ACC112 (cell line): ENCODE data around the gene RAD51B.
A peak's percentile ranks its signal among the peaks of the same experiment; 100 is the strongest.

Source experiments
- H2AFZ ChIP-seq: fragments of 200-600 bp; sonication (generic); one replicate; pipeline ENCODE4 v1.6.0; 2017; ENCODE audit warnings: antibody characterized with exemption, low read length; ENCODE audit not compliant: unreplicated experiment
- H3K27ac ChIP-seq: fragments of 200-600 bp; sonication (generic); 2 replicates; pipeline ENCODE4 v1.5.1; 2014; ENCODE audit warnings: low read depth, mild to moderate bottlenecking, antibody characterized with exemption, low read length, moderate library complexity
- H3K27me3 ChIP-seq: fragments of 200-600 bp; sonication (generic); 2 replicates; pipeline ENCODE4 v1.6.1; 2014; ENCODE audit warnings: mild to moderate bottlenecking, antibody characterized with exemption, low read length, moderate library complexity, mixed read lengths; ENCODE audit not compliant: insufficient read depth
- H3K36me3 ChIP-seq: fragments of 200-600 bp; sonication (generic); 2 replicates; pipeline ENCODE4 v1.6.1; 2016; ENCODE audit warnings: mild to moderate bottlenecking, antibody characterized with exemption, low read length, moderate library complexity, mixed read lengths; ENCODE audit not compliant: insufficient read depth
- H3K4me1 ChIP-seq: fragments of 200-600 bp; sonication (generic); one replicate; pipeline ENCODE4 v1.6.1; 2016; ENCODE audit warnings: low read length, mixed read lengths; ENCODE audit not compliant: insufficient read depth, unreplicated experiment, control insufficient read depth
- H3K4me3 ChIP-seq: fragments of 200-600 bp; sonication (generic); 2 replicates; pipeline ENCODE4 v1.5.1; 2014; ENCODE audit warnings: mild to moderate bottlenecking, low read depth, low read length
- H3K79me2 ChIP-seq: fragments of 200-600 bp; sonication (generic); one replicate; pipeline ENCODE4 v1.6.0; 2016; ENCODE audit warnings: low read length; ENCODE audit not compliant: control insufficient read depth, unreplicated experiment, insufficient read depth

The RAD51B gene

DNA sequence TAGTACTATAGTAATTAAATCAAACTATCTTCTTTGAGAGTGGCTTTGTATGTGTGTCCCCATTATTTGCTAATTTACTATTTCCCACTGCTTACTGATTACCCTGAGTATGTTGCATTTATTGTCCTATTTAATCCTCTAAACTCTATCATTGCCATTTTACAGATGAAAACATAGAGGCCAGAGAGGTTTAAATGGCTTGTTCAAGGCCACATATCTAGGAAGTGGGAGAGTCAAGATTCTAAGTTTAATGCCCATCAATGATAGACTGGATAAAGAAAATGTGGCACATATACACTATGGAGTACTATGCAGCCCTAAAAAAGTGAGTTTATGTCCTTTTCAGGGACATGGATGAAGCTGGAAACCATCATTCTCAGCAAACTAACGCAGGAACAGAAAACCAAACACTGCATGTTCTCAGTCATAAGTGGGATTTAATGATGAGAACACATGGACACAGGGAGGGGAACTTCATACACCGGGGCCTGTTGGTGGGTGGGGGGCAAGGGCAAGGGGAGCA, 553.6 kb downstream of the RAD51B start:
- Histone ChIP-seq H3K79me2 (no peaks in the 10 kb centered on the region), H2AFZ (no peak overlapping the region), H3K36me3 (no peaks in the 10 kb centered on the region), H3K27me3 (no peaks in the 10 kb centered on the region), H3K27ac (no peak overlapping the region), H3K4me1 (peaks cover 19% of the 10 kb centered on the region), H3K4me3 (no peak overlapping the region)

DNA sequence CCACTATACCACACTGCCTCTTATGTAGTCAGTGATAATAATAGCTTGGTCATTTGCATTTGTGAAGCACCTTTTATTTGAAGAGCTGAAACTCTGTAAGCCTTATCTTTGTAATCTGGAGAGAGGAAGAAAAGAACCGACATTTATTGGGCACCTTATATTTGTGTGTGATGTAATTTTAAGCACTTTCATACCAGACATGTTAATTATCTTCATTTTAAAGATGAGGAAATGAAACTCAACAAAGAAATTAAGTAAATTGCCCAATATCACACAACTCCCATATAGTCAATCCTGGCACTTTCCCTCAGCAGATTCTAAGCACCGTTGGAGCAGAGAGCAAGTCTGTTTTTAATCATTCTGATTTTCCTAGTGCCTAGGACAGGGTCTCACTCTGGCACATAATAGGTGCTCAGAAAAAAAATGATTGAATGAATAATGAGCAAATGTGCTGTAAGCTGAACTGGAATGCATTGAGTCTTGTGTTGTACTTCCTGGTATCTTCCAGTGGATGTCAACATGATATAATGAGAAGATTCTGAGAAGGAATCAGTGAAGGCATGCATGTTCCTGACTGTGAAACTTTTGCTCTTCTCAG, 554.4 kb downstream of the RAD51B start:
- no peaks in the 10 kb centered on the region for H3K27me3 ChIP-seq
- no peaks in the 10 kb centered on the region for H3K36me3 ChIP-seq
- H3K27ac ChIP-seq = no peak overlapping the region
- peaks cover 20% of the 10 kb centered on the region for H3K4me1 ChIP-seq
- no peak overlapping the region for H2AFZ ChIP-seq
- no peaks in the 10 kb centered on the region for H3K79me2 ChIP-seq
- no peak overlapping the region for H3K4me3 ChIP-seq

DNA sequence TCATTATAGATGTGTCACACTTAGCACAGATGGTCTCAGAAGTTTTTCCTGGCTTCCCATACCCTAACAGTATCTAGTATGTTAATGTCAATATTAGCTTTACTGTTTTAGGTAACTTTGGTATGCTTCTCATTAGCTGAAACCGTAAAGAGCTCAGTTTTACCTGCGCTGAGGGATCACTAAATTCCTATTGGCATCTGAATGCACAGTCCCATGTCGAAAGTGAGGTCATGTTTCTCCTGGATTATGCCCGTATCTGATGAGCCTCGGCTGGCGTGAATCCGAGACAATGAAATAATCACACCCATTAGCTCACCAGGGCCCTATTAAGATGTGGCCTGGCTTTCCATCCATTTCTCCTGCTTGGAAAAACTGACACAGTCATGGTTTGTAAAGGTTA, 555.1 kb downstream of the RAD51B start:
- Histone ChIP-seq H3K27ac (no peak overlapping the region), H3K79me2 (no peaks in the 10 kb centered on the region), H3K27me3 (no peaks in the 10 kb centered on the region), H3K36me3 (no peaks in the 10 kb centered on the region), H2AFZ (no peak overlapping the region), H3K4me3 (no peak overlapping the region), H3K4me1 (peaks cover 20% of the 10 kb centered on the region)

DNA sequence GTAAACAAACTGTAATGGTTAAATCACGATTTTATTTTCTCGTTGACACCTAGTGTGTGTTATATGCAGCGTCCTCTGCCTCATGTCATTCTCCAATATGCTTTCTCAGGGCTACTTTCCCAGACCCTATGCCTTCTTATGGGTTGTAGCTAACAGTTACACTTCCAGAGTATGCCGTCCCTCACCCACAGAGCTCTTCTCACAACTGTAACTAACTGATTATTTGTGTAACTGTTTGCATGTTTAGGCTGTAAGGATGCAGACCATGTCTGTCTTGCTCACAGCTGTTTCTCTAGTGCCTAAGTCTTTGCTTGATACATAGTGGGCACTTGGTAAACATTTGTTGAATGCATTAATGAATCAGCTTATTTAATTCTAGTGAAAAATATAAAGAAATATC, 555.8 kb downstream of the RAD51B start:
- H3K4me3 ChIP-seq = no peak overlapping the region
- H3K79me2 ChIP-seq = no peaks in the 10 kb centered on the region
- H3K27me3 ChIP-seq = no peaks in the 10 kb centered on the region
- H3K27ac ChIP-seq = no peak overlapping the region
- peaks cover 24% of the 10 kb centered on the region for H3K4me1 ChIP-seq
- H2AFZ ChIP-seq = no peak overlapping the region
- H3K36me3 ChIP-seq = no peaks in the 10 kb centered on the region

DNA sequence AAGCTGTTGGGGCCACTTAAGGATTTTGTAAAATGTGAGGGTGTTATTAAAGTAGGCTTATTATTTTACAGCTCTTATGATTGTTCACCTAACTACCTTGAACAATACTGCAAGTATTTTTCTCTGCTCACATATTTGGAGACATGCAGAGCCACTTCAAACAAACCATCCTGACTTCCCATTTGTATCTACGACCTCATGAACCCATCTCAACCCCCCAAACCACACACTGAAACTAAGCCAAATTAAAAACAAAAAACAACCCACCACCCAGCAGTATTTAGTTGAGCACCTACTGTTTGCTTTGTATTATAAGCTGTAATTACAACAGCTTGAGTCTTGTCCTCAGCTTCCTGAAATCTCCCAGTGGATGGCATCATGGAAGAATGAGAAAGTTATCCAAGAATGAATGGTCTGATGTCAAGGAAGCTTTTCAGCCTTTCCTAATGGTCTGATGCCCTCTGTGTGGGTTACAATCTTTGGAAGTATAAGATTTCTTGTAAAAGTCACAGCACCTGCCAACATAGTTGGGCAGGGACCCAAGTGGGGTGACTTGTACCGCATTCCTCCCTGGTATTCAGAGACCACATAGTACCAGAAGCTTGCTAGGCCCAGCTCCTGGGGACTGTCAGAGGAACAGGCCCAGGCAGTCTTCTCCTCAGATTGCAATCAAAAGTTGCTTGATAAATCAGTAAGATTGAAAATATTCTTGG, 556.6 kb downstream of the RAD51B start:
- H3K27ac ChIP-seq = no peak overlapping the region
- peaks cover 32% of the 10 kb centered on the region for H3K4me1 ChIP-seq

DNA sequence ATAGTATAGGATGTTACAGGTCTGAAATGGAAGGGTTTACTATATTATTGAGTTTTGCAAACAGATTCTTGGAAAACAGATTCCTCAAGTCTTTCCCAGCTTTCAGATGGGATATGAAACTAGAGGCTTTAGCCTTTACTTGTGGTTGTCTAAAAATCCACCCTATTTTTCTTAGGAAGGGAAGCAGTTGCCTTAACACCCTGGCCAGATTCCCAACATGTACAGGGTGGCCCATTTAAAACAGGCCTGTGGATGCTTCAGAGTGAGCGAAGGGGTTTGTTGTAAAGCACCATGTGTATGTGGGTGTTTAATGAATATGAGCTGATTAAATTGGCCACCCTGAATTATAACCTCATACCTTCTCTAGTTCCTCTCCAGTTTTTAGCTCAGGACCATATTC, 557.4 kb downstream of the RAD51B start:
- H2AFZ ChIP-seq = no peak overlapping the region
- H3K4me3 ChIP-seq = no peak overlapping the region
- H3K4me1 ChIP-seq = peaks cover 32% of the 10 kb centered on the region
- H3K36me3 ChIP-seq = no peaks in the 10 kb centered on the region
- no peak overlapping the region for H3K27ac ChIP-seq
- no peaks in the 10 kb centered on the region for H3K27me3 ChIP-seq
- no peaks in the 10 kb centered on the region for H3K79me2 ChIP-seq

More for the DNA sequence above, 556.6 kb downstream of the RAD51B start:
- Histone ChIP-seq H3K4me3 (no peak overlapping the region), H3K79me2 (no peaks in the 10 kb centered on the region), H3K36me3 (no peaks in the 10 kb centered on the region), H3K27me3 (no peaks in the 10 kb centered on the region), H2AFZ (no peak overlapping the region)

DNA sequence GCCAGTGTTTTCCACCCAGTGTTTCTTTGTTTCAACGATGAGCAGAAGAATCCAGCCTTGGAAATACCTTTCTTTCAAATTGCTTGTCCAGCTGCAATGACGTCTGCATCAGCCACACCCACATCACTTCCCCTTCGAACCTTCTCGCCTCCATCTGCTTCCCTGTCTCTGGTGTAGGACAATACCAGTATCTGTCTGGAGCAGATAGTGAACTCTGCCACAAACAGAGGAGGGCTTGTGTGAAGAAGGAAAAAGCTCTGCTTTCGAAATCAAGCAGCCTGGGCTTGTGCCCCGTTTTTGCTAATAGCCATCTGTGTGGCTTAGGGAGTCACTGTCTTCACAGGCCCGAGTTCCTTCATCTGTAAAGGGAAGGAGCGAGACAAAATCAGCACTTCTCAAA, 557.9 kb downstream of the RAD51B start:
- Histone ChIP-seq H3K4me3 (no peak overlapping the region), H3K27ac (no peak overlapping the region)

DNA sequence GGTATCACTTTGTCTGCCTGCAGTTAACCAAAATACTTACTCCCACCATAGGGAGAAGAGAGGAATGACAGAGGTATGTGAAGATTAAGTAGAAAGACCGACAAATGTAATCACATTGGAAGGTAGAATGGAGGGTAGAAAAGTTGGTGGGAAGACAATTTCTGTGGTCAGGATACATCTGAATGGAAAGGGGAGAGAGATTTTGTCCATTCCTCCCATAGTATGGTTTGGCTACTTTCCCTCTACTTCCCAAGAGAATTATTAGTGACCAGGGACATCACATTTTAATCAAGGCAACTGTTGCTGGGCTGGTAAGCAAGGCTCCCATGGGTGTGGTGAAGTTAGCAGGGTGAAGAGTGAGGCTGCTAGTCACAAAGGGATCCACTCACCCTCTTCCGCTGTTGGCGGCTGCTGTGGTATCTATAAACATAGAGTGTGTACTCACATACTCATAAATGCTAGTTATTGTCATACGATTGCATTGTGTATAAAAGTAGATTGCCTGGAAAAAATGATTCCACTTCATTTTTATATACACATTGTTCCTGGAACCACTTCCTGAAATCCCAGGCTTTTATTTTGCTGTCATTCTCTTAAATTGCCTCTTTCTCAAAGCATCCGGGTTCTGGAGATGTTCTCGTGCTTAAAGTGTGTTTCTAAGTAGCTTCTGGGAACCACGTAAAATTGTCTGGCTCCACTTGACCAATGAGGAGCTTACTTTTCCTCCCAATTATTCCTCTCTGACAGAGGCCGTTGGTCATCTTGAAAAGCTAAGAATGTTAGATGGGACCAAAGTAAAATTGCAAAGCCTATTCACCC, 560.1 kb downstream of the RAD51B start:
- H3K4me1 ChIP-seq = peaks cover 32% of the 10 kb centered on the region
- H3K36me3 ChIP-seq = no peaks in the 10 kb centered on the region
- no peaks in the 10 kb centered on the region for H3K79me2 ChIP-seq
- H3K27ac ChIP-seq = no peak overlapping the region
- no peak overlapping the region for H2AFZ ChIP-seq
- H3K27me3 ChIP-seq = no peaks in the 10 kb centered on the region
- H3K4me3 ChIP-seq = no peak overlapping the region

More for the DNA sequence above, 557.9 kb downstream of the RAD51B start:
- H2AFZ ChIP-seq = no peak overlapping the region
- no peaks in the 10 kb centered on the region for H3K79me2 ChIP-seq
- peaks cover 32% of the 10 kb centered on the region for H3K4me1 ChIP-seq
- H3K27me3 ChIP-seq = no peaks in the 10 kb centered on the region
- H3K36me3 ChIP-seq = no peaks in the 10 kb centered on the region

DNA sequence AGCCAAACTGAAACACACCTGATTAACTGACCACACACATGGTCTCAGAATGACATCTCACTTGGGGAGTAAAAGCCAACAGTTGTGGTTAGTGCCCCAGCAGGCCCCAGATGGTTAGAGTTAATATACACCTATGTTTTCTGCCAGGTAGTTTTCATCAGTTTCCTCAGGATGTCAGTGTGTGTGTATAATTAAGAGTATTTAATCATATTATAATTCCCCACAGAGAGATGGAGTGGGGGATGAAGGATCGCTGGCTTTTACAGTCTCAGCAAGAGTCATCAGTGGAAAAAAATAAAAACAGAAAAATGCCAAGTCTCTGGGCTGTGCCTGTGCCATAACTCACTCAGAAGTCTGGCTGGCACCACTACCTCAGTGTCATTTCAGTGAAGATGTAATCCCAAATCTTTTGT, 560.8 kb downstream of the RAD51B start:
- Histone ChIP-seq H3K4me3 (no peak overlapping the region), H3K36me3 (no peaks in the 10 kb centered on the region), H3K27me3 (no peaks in the 10 kb centered on the region), H2AFZ (no peak overlapping the region), H3K27ac (0 out of 2 replicates have a peak overlapping the region, but pooled peaks have one; percentile 10), H3K79me2 (no peaks in the 10 kb centered on the region), H3K4me1 (peaks cover 32% of the 10 kb centered on the region)

DNA sequence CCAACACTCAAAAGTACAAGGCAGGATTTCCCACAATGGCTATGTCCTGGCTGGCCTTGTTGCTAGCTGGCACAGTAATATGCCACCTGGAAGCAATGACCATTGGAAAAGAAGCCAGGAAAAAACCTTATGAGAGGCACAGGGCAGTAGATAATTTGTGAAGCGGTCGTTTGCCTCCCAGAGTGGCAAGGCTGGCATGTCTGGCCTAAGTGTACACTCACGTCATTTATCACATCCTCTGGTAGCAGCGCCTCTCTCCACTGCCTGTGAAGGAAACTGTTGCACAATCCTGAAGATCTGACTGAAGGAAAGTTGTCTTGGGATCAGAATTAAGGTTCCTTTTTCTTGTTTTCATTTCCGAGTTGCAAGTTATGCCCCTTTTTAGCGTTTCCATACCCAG, 564.8 kb downstream of the RAD51B start:
- Histone ChIP-seq H3K27me3 (no peaks in the 10 kb centered on the region), H3K79me2 (no peaks in the 10 kb centered on the region), H3K27ac (no peak overlapping the region), H3K4me3 (no peak overlapping the region), H3K4me1 (peaks cover 12% of the 10 kb centered on the region), H3K36me3 (no peaks in the 10 kb centered on the region), H2AFZ (no peak overlapping the region)
